CD14-positive monocyte (primary cell): ENCODE results near the gene RGS16. TPM values are rescaled to one million over a fixed set of nuclear protein-coding genes. Genes with fewer than 3 reads are reported as not detected.

Experiments
- DNase-seq, 3 donors: peaks; one replicate each; pipeline ENCODE4 v3.0.0-alpha.2; 2011 to 2022
- H2AFZ ChIP-seq: 2 replicates; pipeline ENCODE4 v1.6.0; 2012; ENCODE audit warnings: mild to moderate bottlenecking, low read depth, low read length, inconsistent platforms; ENCODE audit not compliant: insufficient read depth, poor library complexity, severe bottlenecking
- H3K27ac ChIP-seq, 2 donors: 1 replicate in 1 of 2; 2 replicates in 1 of 2; pipeline ENCODE4 v1.5.1; 2012 to 2013; ENCODE audit warnings: low read length in 2 of 2, control low read depth in 1 of 2, inconsistent platforms in 1 of 2, low read depth in 1 of 2, mild to moderate bottlenecking in 1 of 2
- H3K27me3 ChIP-seq, 2 donors: one replicate each; pipeline versions ENCODE4 v1.6.0 to v1.6.1; 2011 to 2013; ENCODE audit warnings: low read length in 2 of 2; ENCODE audit not compliant: control insufficient read depth in 2 of 2, insufficient read depth in 2 of 2
- H3K36me3 ChIP-seq, 2 donors: replicated peaks in 1 of 2; 1 replicate in 1 of 2; 2 replicates in 1 of 2; pipeline versions ENCODE4 v1.5.1 to v1.6.1; 2012 to 2013; ENCODE audit warnings: low read length in 2 of 2, control low read depth in 1 of 2, inconsistent platforms in 1 of 2, mild to moderate bottlenecking in 1 of 2; ENCODE audit not compliant: insufficient read depth in 2 of 2, control insufficient read depth in 1 of 2
- H3K4me1 ChIP-seq, 2 donors: 1 replicate in 1 of 2; 2 replicates in 1 of 2; pipeline versions ENCODE4 v1.5.1 to v1.6.1; 2012 to 2013; ENCODE audit warnings: low read length in 2 of 2, control low read depth in 1 of 2, inconsistent platforms in 1 of 2, mild to moderate bottlenecking in 1 of 2, moderate library complexity in 1 of 2; ENCODE audit not compliant: insufficient read depth in 2 of 2, control insufficient read depth in 1 of 2
- H3K4me2 ChIP-seq: replicated peaks from 2 replicates; pipeline ENCODE3; 2012; ENCODE audit warnings: low read length, moderate library complexity, mild to moderate bottlenecking; ENCODE audit not compliant: poor library complexity, severe bottlenecking; ENCODE audit errors: extremely low read depth
- H3K4me3 ChIP-seq, 3 experiments: fragments of 200-600 bp in 1 of 3; sonication (generic) in 1 of 3; replicated peaks in 1 of 3; 1 replicate in 2 of 3; 2 replicates in 1 of 3; pipeline ENCODE4 v1.5.1; 2011 to 2013; ENCODE audit warnings: low read length in 3 of 3, mild to moderate bottlenecking in 3 of 3, control low read depth in 2 of 3, low read depth in 2 of 3, inconsistent platforms in 1 of 3, moderate library complexity in 1 of 3
- H3K79me2 ChIP-seq: 2 replicates; pipeline ENCODE4 v1.6.0; 2012; ENCODE audit warnings: mild to moderate bottlenecking, control low read depth, inconsistent platforms, low read length, moderate library complexity; ENCODE audit not compliant: insufficient read depth
- H3K9ac ChIP-seq: 2 replicates; pipeline ENCODE4 v1.6.0; 2017; ENCODE audit warnings: low read length, mild to moderate bottlenecking; ENCODE audit not compliant: insufficient read depth, poor library complexity, severe bottlenecking
- H3K9me3 ChIP-seq, 2 donors: replicated peaks in 1 of 2; 1 replicate in 1 of 2; 2 replicates in 1 of 2; pipeline versions ENCODE4 v1.5.1 to v1.6.1; 2012 to 2013; ENCODE audit warnings: low read length in 2 of 2, control low read depth in 1 of 2; ENCODE audit not compliant: control insufficient read depth in 1 of 2, insufficient read depth in 1 of 2
- H4K20me1 ChIP-seq: 2 replicates; pipeline ENCODE4 v1.6.0; 2012; ENCODE audit warnings: mild to moderate bottlenecking, low read length, control low read depth, moderate library complexity; ENCODE audit not compliant: insufficient read depth
- H3K27ac Mint-ChIP-seq, 7 donors: one replicate each; pipeline ENCODE4 v1.8.0; 2020; ENCODE audit warnings: mild to moderate bottlenecking in 7 of 7, mixed read lengths in 7 of 7, moderate library complexity in 6 of 7, inconsistent platforms in 2 of 7
- H3K27me3 Mint-ChIP-seq, 3 donors: one replicate each; pipeline ENCODE4 v1.8.0; 2021 to 2022; ENCODE audit warnings: low read depth in 3 of 3, mild to moderate bottlenecking in 3 of 3, mixed read lengths in 3 of 3, moderate library complexity in 3 of 3, inconsistent platforms in 1 of 3
- H3K36me3 Mint-ChIP-seq, 2 donors: one replicate each; pipeline ENCODE4 v1.8.0; 2020; ENCODE audit warnings: mixed read lengths in 2 of 2, inconsistent platforms in 1 of 2, mild to moderate bottlenecking in 1 of 2
- H3K4me1 Mint-ChIP-seq: one replicate; pipeline ENCODE4 v1.8.0; 2020; ENCODE audit warnings: mild to moderate bottlenecking, mixed read lengths
- H3K4me3 Mint-ChIP-seq, 2 donors: one replicate each; pipeline ENCODE4 v1.8.0; 2020; ENCODE audit warnings: mild to moderate bottlenecking in 2 of 2, mixed read lengths in 2 of 2, moderate library complexity in 1 of 2
- H3K9me3 Mint-ChIP-seq, 7 donors: one replicate each; pipeline ENCODE4 v1.8.0; 2020 to 2022; ENCODE audit warnings: mixed read lengths in 7 of 7, mild to moderate bottlenecking in 6 of 7, moderate library complexity in 6 of 7, inconsistent platforms in 2 of 7
- CTCF ChIP-seq: fragments of 200-600 bp; IDR thresholded peaks from one replicate; pipeline ENCODE4 v1.8.0; 2022; ENCODE audit warnings: antibody characterized with exemption, mild to moderate bottlenecking
- WGBS: methylation state at CpG from one replicate; pipeline ENCODE4 v1.1.5; 2013; ENCODE audit warnings: missing lambda C conversion rate; ENCODE audit not compliant: insufficient coverage; 5-methylcytosine and 5-hydroxymethylcytosine counted together
- intact Hi-C, 2 donors: fragments of 100-400 bp; cut with micrococcal nuclease; formaldehyde crosslinking; loops; one replicate each; pipeline versions ENCODE4 v1.15.0 to v1.15.1; 2023
- polyA plus RNA-seq, 3 donors: library from polyadenylated mRNA; depleted of rRNA in 1 of 3; unstranded in 2 of 3; stranded (reverse) in 1 of 3; fragments of 300-500 nt in 2 of 3; fragments of >200 nt in 1 of 3; fragmentation: Illumina TruSeq in 2 of 3; gene quantifications; 1 replicate in 2 of 3; 2 replicates in 1 of 3; pipeline ENCODE4 v1.2.3, GENCODE V29; 2012 to 2021

Gene RGS16
- polyA plus RNA-seq, 3 donors: 0.07 to 0.44 TPM; not detected in 1

- Histone ChIP-seq H3K4me3 (no peak overlapping the region), H3K79me2 (no peaks in the 10 kb centered on the region), H3K9me3 (no peaks in the 10 kb centered on the region), H3K9ac (no peak overlapping the region), H3K36me3 (no peaks in the 10 kb centered on the region), H3K27me3 (peaks cover 13 to 34% of the 10 kb centered on the region in 2 donors), H3K4me1 (peaks cover 11 to 16% of the 10 kb centered on the region in 2 donors), H3K27ac (no peak overlapping the region), H3K4me2 (no peak overlapping the region), H4K20me1 (no peaks in the 10 kb centered on the region), H2AFZ (no peak overlapping the region)
- H3K4me3 Mint-ChIP-seq: no peak overlapping the region
- peaks cover 26% of the 10 kb centered on the region for H3K4me1 Mint-ChIP-seq
- 95% methylated on average over 13 of the region's 17 CpGs for WGBS
- H3K27ac Mint-ChIP-seq: no peak overlapping the region
- peaks cover 0 to 2% (median 0%) of the 10 kb centered on the region in 7 donors for H3K9me3 Mint-ChIP-seq
- intact Hi-C loops: loop anchor here (2.0 to 10.0 kb wide), 4 partner anchors 182 to 515 kb away; partner anchors contain the start of genes DHX9 (in 1 of the 2) and NPL (in 1 of the 2)
- H3K27me3 Mint-ChIP-seq: peaks cover 0 to 10% (median 6%) of the 10 kb centered on the region in 3 donors
- no peak for TF ChIP-seq CTCF
- peaks cover 0 to 3% of the 10 kb centered on the region in 2 donors for H3K36me3 Mint-ChIP-seq
- DNase-seq: no peak
Observed at GRCh38 chr1:182600036-182600713, 4.0 kb downstream of the RGS16 start.

GRCh38 chr1:182599339-182599738 lies 4.8 kb downstream of the RGS16 start:
- Histone ChIP-seq H3K27ac (no peak overlapping the region), H3K79me2 (no peaks in the 10 kb centered on the region), H3K36me3 (no peaks in the 10 kb centered on the region), H3K9ac (no peak overlapping the region), H3K4me3 (no peak overlapping the region), H3K4me2 (no peak overlapping the region), H3K9me3 (no peaks in the 10 kb centered on the region), H2AFZ (no peak overlapping the region), H4K20me1 (no peaks in the 10 kb centered on the region), H3K4me1 (peaks cover 16 to 20% of the 10 kb centered on the region in 2 donors), H3K27me3 (peaks cover 13 to 26% of the 10 kb centered on the region in 2 donors)
- Mint-ChIP-seq H3K27me3 (peaks cover 0 to 2% (median under 1%) of the 10 kb centered on the region in 3 donors), H3K36me3 (peaks cover 0 to 3% of the 10 kb centered on the region in 2 donors), H3K9me3 (no peaks in the 10 kb centered on the region), H3K27ac (no peak overlapping the region), H3K4me1 (peaks cover 28% of the 10 kb centered on the region), H3K4me3 (no peak overlapping the region)
- WGBS: 89% methylated on average over 6 of the region's 6 CpGs
- intact Hi-C loops: no loop called here
- no peak for DNase-seq
- peak; percentile 37 for TF ChIP-seq CTCF
